Cardiac muscle cell (in vitro differentiated cells and primary cell): ENCODE data around the gene ANO9. TPM values are rescaled to one million over a fixed set of nuclear protein-coding genes. Genes with fewer than 3 reads are reported as not detected.

Experiments
- DNase-seq, 2 donors: peaks; one replicate each; pipeline versions ENCODE4 v3.0.0 to v3.0.0-alpha.2; 2010 to 2017; ENCODE audit warnings: low read depth in 1 of 2, low spot score in 1 of 2
- H3K27ac ChIP-seq: fragments of 200-600 bp; sonication (generic); 2 replicates; pipeline ENCODE4 v1.5.1; 2016
- H3K27me3 ChIP-seq: fragments of 200-600 bp; sonication (generic); 2 replicates; pipeline ENCODE4 v1.6.0; 2016; ENCODE audit warnings: control low read depth
- H3K36me3 ChIP-seq: fragments of 200-600 bp; sonication (generic); 2 replicates; pipeline ENCODE4 v1.5.1; 2016; ENCODE audit warnings: control low read depth
- H3K4me1 ChIP-seq: fragments of 200-600 bp; sonication (generic); 2 replicates; pipeline ENCODE4 v1.8.1; 2017; ENCODE audit warnings: low read depth, mild to moderate bottlenecking, mixed run types
- H3K4me3 ChIP-seq: fragments of 200-600 bp; sonication (generic); 2 replicates; pipeline ENCODE4 v1.5.1; 2016; ENCODE audit warnings: mild to moderate bottlenecking
- H3K9me3 ChIP-seq: fragments of 200-600 bp; sonication (generic); 2 replicates; pipeline ENCODE4 v1.5.1; 2017; ENCODE audit warnings: low read depth, mild to moderate bottlenecking, control low read depth
- polyA plus RNA-seq: library from polyadenylated mRNA; unstranded; fragments of >200 nt; fragmentation: Nextera tagmentation; extraction: Ambion mirVana; gene quantifications from 2 replicates; pipeline ENCODE4 v1.2.1, GENCODE V29; 2016
- total RNA-seq: library from RNA; depleted of rRNA; stranded (reverse); fragments of >200 nt; gene quantifications from 2 replicates; pipeline ENCODE4 v1.2.3, GENCODE V29; 2016
- TF ChIP-seq, protein P1 (sequence below): IDR thresholded peaks from 2 replicates; pipeline ENCODE4 v1.5.1; 2012; ENCODE audit warnings: low read depth, mild to moderate bottlenecking, low read length

ANO9 gene
- total and polyA plus RNA-seq, 2 experiments from 2014 or later = 0.23 to 0.51 TPM

DNA sequence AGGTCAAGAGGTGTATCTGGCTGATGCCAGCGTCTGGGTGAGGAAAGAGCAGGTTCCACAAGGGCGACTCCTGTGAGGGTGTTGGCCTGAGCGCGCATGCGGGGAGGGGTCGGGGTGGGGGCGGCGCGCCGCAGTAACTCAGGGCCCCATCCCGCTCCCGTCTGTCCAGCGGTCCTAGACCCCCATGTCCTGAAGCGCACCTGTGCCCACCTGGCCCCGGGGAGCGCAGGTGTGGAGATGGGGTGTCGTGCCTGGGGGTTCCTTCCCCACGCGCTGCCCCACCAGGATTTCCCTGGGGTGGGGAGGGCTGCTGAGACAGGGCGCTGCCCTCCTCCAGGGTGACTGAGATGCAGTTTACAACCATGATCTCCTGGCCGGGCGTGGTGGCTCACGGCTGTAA, 44.4 kb upstream of the ANO9 start:
- no peaks in the 10 kb centered on the region for H3K27me3 ChIP-seq
- H3K4me3 ChIP-seq = no peak overlapping the region
- no peaks in the 10 kb centered on the region for H3K36me3 ChIP-seq
- no peak overlapping the region for H3K27ac ChIP-seq
- DNase-seq = no peak
- no peaks in the 10 kb centered on the region for H3K9me3 ChIP-seq
- TF ChIP-seq, protein P1, sequence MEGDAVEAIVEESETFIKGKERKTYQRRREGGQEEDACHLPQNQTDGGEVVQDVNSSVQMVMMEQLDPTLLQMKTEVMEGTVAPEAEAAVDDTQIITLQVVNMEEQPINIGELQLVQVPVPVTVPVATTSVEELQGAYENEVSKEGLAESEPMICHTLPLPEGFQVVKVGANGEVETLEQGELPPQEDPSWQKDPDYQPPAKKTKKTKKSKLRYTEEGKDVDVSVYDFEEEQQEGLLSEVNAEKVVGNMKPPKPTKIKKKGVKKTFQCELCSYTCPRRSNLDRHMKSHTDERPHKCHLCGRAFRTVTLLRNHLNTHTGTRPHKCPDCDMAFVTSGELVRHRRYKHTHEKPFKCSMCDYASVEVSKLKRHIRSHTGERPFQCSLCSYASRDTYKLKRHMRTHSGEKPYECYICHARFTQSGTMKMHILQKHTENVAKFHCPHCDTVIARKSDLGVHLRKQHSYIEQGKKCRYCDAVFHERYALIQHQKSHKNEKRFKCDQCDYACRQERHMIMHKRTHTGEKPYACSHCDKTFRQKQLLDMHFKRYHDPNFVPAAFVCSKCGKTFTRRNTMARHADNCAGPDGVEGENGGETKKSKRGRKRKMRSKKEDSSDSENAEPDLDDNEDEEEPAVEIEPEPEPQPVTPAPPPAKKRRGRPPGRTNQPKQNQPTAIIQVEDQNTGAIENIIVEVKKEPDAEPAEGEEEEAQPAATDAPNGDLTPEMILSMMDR = no peak
- H3K4me1 ChIP-seq = no peaks in the 10 kb centered on the region

DNA sequence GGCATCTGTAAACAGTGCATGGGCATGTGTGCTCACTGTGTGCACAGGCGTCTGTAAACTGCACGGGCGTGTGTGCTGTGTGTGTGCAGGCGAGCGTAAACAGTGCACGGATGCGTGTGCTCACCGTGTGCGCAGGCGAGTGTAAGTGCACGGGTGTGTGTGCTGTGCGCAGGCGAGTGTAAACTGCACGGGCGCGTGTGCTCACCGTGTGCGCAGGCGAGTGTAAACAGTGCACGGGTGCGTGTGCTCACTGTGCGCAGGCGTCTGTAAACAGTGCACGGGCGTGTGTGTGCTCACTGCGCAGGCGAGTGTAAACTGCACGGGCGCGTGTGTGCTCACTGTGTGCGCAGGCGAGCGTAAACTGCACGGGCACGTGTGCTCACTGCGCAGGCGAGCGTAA, 42.8 kb upstream of the ANO9 start:
- H3K9me3 ChIP-seq = no peaks in the 10 kb centered on the region
- H3K27ac ChIP-seq = no peak overlapping the region
- no peaks in the 10 kb centered on the region for H3K4me1 ChIP-seq
- H3K4me3 ChIP-seq = no peak overlapping the region
- TF ChIP-seq, protein P1 = no peak
- H3K36me3 ChIP-seq = no peaks in the 10 kb centered on the region
- H3K27me3 ChIP-seq = no peaks in the 10 kb centered on the region
- no peak for DNase-seq

DNA sequence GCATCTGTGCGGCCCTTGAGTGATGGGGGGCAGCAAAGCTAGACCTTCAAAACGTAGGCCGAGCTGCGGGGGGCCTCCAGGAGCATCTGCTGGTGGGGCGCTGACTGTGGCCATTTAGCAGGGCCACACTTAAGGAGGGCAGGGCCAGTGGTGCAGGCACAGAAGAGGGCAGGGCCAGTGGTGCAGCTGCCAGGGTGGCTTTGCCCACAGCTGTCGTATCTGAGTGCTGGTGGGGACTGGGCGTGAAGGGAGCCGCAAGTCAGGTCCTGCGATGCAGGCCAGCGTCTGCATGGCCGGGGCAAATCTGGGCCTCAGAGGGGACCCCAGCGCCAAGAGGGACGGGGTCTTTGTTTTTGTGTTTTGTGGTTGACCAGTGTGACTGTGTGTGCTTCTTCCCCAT, 37.5 kb upstream of the ANO9 start:
- TF ChIP-seq, protein P1 = no peak
- no peak overlapping the region for H3K4me3 ChIP-seq
- no peaks in the 10 kb centered on the region for H3K9me3 ChIP-seq
- DNase-seq = no peak
- H3K27me3 ChIP-seq = no peaks in the 10 kb centered on the region
- H3K27ac ChIP-seq = no peak overlapping the region
- H3K4me1 ChIP-seq = no peaks in the 10 kb centered on the region
- H3K36me3 ChIP-seq = no peaks in the 10 kb centered on the region

DNA sequence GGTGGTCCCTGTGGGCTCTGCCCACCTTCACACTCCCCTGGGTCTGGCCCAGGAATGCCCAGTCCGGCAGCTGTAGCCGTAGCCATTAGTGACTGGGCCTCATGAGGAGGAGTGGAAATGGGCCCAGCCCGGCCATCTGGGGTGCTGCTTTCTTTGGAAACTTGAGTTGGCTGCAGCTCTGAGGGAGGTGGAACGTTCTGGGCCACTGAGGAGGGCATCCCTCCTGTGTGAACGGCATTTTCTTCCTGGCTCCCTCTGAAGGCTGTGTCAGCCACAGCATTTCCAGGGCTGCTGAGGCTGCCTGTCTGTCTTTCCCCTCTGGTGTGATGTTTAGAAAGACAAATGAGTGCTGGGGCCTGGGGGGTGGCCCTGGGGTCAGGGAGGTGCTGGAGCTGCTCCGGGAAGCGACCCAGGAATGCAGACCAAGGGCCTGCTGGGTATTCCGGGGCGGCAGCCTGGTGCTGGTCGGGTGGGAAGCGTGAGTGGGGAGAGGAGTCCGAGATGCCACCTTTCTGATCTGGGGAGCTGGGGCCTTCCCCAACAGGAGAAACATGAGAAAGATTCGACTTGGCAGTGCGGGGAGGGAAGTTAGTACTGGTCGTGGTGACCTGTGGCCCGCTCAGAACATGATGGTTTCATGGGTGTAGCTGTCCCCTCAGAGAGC, 35.4 kb upstream of the ANO9 start:
- Histone ChIP-seq H3K27me3 (no peaks in the 10 kb centered on the region), H3K4me3 (no peak overlapping the region), H3K36me3 (no peaks in the 10 kb centered on the region), H3K27ac (no peak overlapping the region), H3K9me3 (no peaks in the 10 kb centered on the region), H3K4me1 (no peaks in the 10 kb centered on the region)
- DNase-seq = no peak
- TF ChIP-seq, protein P1 = no peak

DNA sequence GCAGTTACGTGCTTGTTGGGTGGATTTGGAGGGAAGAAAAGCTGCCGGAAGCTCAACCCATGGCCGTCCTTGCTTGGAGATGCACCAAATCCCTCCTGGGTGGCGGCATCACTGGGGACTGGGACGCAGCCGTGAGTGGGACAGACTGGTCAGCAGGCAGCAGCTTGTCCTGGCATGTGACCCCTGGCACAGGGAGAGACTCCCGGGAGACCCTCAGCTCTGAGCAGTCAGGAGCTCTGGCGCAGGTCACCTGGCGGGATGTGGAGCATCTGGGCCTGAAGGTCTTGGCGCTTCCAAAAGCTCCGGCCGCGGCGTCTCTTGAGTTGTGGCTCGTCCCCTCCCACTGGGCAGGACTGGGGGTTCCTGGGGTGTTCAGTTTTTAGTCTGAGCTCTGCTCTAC, 34.6 kb upstream of the ANO9 start:
- TF ChIP-seq, protein P1 = no peak
- Histone ChIP-seq H3K4me3 (no peak overlapping the region), H3K4me1 (no peaks in the 10 kb centered on the region), H3K27ac (no peak overlapping the region), H3K36me3 (no peaks in the 10 kb centered on the region), H3K27me3 (no peaks in the 10 kb centered on the region), H3K9me3 (no peaks in the 10 kb centered on the region)
- no peak for DNase-seq

DNA sequence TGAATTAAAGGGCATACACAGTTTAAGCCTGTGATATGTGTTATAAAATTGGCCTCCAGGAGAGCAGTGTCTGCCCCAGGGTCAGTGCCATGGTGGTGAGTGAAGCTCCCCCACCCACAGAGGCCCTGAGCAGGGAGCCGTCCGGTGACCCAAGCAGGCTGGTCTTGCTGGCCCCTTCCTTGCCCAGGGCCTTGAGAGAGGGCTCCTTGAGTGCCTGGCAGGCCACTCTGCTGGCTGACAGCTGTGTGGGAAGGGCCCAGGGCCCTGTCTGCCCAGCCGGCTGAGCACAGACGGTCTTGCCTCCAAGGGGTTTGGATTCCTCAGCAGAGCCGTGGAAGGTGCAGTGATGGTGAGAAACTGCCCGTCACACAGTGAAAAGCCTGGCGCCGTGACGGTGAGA, 34.1 kb upstream of the ANO9 start:
- Histone ChIP-seq H3K27me3 (no peaks in the 10 kb centered on the region), H3K36me3 (no peaks in the 10 kb centered on the region), H3K9me3 (no peaks in the 10 kb centered on the region), H3K27ac (no peak overlapping the region), H3K4me1 (no peaks in the 10 kb centered on the region), H3K4me3 (no peak overlapping the region)
- DNase-seq = no peak
- TF ChIP-seq, protein P1 = no peak
